ENCODE measurements around the gene LMNA.
"Not testable (repeated sequence)": the region's sequence is repeated elsewhere in the genome, so short reads cannot be mapped to it uniquely, and the experiment has no call there.

Gene LMNA

GRCh38 chr1:156120318-156120717 lies 5.8 kb downstream of the LMNA start:
- POLR2A ChIA-PET = no interaction called here
- H3K27me3 ChIP-seq (replicated peaks in 2 of 5; ENCODE audit: control insufficient read depth in 4 of 5, insufficient read depth in 5 of 5, low read length in 4 of 5) = peaks cover 0 to 17% (median 16%) of the 10 kb centered on the region in 5 experiments
- peaks cover 3 to 60% (median 50%) of the 10 kb centered on the region in 4 experiments for H3K4me1 ChIP-seq (ENCODE audit: control extremely low read depth in 1 of 4, control insufficient read depth in 4 of 4, insufficient read depth in 4 of 4, low read length in 3 of 4)
- H3K36me3 ChIP-seq (ENCODE audit: control insufficient read depth in 4 of 4, insufficient read depth in 4 of 4, low read length in 3 of 4) = peaks cover 0 to 8% (median 0%) of the 10 kb centered on the region in 4 experiments
- CTCF ChIA-PET = interaction anchor here (1.0 to 33.0 kb wide), 5 partner anchors 9 to 25 kb away, joined by 3 to 1191 read pairs (median 6); partner anchors contain the start of gene MEX3A
- 91% methylated on average over 3 of the region's 3 CpGs for WGBS (ENCODE audit: insufficient coverage)
- no peak for DNase-seq
- no peak overlapping the region for H3K4me3 ChIP-seq (ENCODE audit: control insufficient read depth in 1 of 7, extremely low read depth in 1 of 7, insufficient read depth in 4 of 7, low read depth in 2 of 7, low read length in 6 of 7)
- no peaks in the 10 kb centered on the region for H3K9me3 ChIP-seq (ENCODE audit: control extremely low read depth in 1 of 5, control insufficient read depth in 4 of 5, insufficient read depth in 2 of 5, low read depth in 1 of 5, low read length in 4 of 5)
- H3K27ac ChIP-seq (ENCODE audit: insufficient read depth in 1 of 2, low read depth in 1 of 2, low read length in 2 of 2, poor library complexity in 1 of 2, severe bottlenecking in 2 of 2) = no peak overlapping the region

DNA sequence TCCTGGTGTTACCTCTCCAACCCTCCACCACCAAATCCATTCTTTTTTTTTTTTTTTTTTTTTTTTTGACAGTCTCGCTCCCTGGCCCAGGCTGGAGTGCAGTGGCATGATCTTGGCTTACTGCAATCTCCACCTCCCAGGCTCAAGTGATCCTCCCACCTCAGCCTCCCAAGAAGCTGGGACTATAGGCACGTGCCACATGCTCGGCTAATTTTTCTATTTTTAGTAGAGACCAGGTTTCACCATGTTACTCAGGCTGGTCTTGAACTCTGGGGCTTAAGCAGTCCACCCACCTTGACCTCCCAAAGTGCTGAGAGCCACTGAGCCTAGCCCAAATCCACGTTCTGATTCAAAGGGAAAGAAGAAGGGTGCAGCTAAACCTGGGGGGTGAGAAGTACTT lies 6.5 kb downstream of the LMNA start:
- WGBS (ENCODE audit: insufficient coverage) = 86% methylated on average over 1 of the region's 4 CpGs
- H3K27ac ChIP-seq (ENCODE audit: insufficient read depth in 1 of 2, low read depth in 1 of 2, low read length in 2 of 2, poor library complexity in 1 of 2, severe bottlenecking in 2 of 2); DNase-seq; POLR2A ChIA-PET; H3K4me3 ChIP-seq (ENCODE audit: control insufficient read depth in 1 of 7, extremely low read depth in 1 of 7, insufficient read depth in 4 of 7, low read depth in 2 of 7, low read length in 6 of 7); H3K36me3 ChIP-seq (ENCODE audit: control insufficient read depth in 4 of 4, insufficient read depth in 4 of 4, low read length in 3 of 4); H3K9me3 ChIP-seq (ENCODE audit: control extremely low read depth in 1 of 5, control insufficient read depth in 4 of 5, insufficient read depth in 2 of 5, low read depth in 1 of 5, low read length in 4 of 5): not testable (repeated sequence)
- Histone ChIP-seq H3K27me3 (replicated peaks in 2 of 5; ENCODE audit: control insufficient read depth in 4 of 5, insufficient read depth in 5 of 5, low read length in 4 of 5) (peaks cover 0 to 10% (median 9%) of the 10 kb centered on the region in 5 experiments), H3K4me1 (ENCODE audit: control extremely low read depth in 1 of 4, control insufficient read depth in 4 of 4, insufficient read depth in 4 of 4, low read length in 3 of 4) (peaks cover 3 to 60% (median 49%) of the 10 kb centered on the region in 4 experiments)
- CTCF ChIA-PET = interaction anchor here (0.6 to 33.0 kb wide), 6 partner anchors 8 to 567 kb away, joined by 3 to 1191 read pairs (median 4); partner anchors contain the start of gene MEX3A

- DNase-seq = no peak
- H3K4me3 ChIP-seq (ENCODE audit: control insufficient read depth in 1 of 7, extremely low read depth in 1 of 7, insufficient read depth in 4 of 7, low read depth in 2 of 7, low read length in 6 of 7) = no peak overlapping the region
- ChIA-PET POLR2A (interaction anchor here (0.6 kb wide), 1 partner anchor 309 kb away, joined by 3 read pairs; no protein-coding TSS in a partner anchor), CTCF (interaction anchor here (0.6 to 33.0 kb wide), 6 partner anchors 7 to 566 kb away, joined by 3 to 1191 read pairs (median 8); partner anchors contain the start of gene MEX3A)
- H3K27ac ChIP-seq (ENCODE audit: insufficient read depth in 1 of 2, low read depth in 1 of 2, low read length in 2 of 2, poor library complexity in 1 of 2, severe bottlenecking in 2 of 2) = no peak overlapping the region
- H3K27me3 ChIP-seq (replicated peaks in 2 of 5; ENCODE audit: control insufficient read depth in 4 of 5, insufficient read depth in 5 of 5, low read length in 4 of 5) = peaks cover 0 to 8% (median 7%) of the 10 kb centered on the region in 5 experiments
- H3K36me3 ChIP-seq (ENCODE audit: control insufficient read depth in 4 of 4, insufficient read depth in 4 of 4, low read length in 3 of 4) = peaks cover 0 to 4% (median 0%) of the 10 kb centered on the region in 4 experiments
- 97% methylated on average over 3 of the region's 4 CpGs for WGBS (ENCODE audit: insufficient coverage)
- peaks cover 3 to 61% (median 51%) of the 10 kb centered on the region in 4 experiments for H3K4me1 ChIP-seq (ENCODE audit: control extremely low read depth in 1 of 4, control insufficient read depth in 4 of 4, insufficient read depth in 4 of 4, low read length in 3 of 4)
- no peaks in the 10 kb centered on the region for H3K9me3 ChIP-seq (ENCODE audit: control extremely low read depth in 1 of 5, control insufficient read depth in 4 of 5, insufficient read depth in 2 of 5, low read depth in 1 of 5, low read length in 4 of 5)
These were observed 6.9 kb downstream of the LMNA start for GRCh38 chr1:156121457-156121856.

DNA sequence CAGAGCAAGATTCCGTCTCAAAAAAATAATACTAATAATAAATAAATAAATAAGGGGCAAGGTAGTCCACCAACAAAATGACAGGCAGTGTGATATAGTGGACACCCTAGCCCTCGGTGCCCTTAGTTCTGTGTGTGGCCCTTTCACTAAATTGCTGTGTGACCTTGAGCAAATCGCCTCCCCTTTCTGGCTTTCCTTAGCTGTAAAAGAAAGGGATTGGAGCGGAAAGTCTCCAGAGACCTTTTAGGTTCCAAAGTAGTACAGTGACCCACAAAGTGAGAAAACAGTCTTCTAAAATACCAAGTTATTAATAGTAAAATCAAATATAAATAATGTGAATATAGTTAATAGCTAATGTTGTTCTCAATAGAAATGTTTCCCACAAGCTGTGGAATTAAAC lies 7.6 kb downstream of the LMNA start:
- Histone ChIP-seq H3K9me3 (ENCODE audit: control extremely low read depth in 1 of 5, control insufficient read depth in 4 of 5, insufficient read depth in 2 of 5, low read depth in 1 of 5, low read length in 4 of 5) (no peaks in the 10 kb centered on the region), H3K36me3 (ENCODE audit: control insufficient read depth in 4 of 4, insufficient read depth in 4 of 4, low read length in 3 of 4) (peaks cover 0 to 4% (median 0%) of the 10 kb centered on the region in 4 experiments), H3K27ac (ENCODE audit: insufficient read depth in 1 of 2, low read depth in 1 of 2, low read length in 2 of 2, poor library complexity in 1 of 2, severe bottlenecking in 2 of 2) (peak overlapping the region in 1 of 2 experiments; percentile 79), H3K4me3 (ENCODE audit: control insufficient read depth in 1 of 7, extremely low read depth in 1 of 7, insufficient read depth in 4 of 7, low read depth in 2 of 7, low read length in 6 of 7) (no peak overlapping the region), H3K27me3 (replicated peaks in 2 of 5; ENCODE audit: control insufficient read depth in 4 of 5, insufficient read depth in 5 of 5, low read length in 4 of 5) (peaks cover 0 to 8% (median 4%) of the 10 kb centered on the region in 5 experiments), H3K4me1 (ENCODE audit: control extremely low read depth in 1 of 4, control insufficient read depth in 4 of 4, insufficient read depth in 4 of 4, low read length in 3 of 4) (peaks cover 3 to 63% (median 57%) of the 10 kb centered on the region in 4 experiments)
- ChIA-PET POLR2A (interaction anchor here (0.6 to 2.5 kb wide), 2 partner anchors 25 to 310 kb away, joined by 3 to 11 read pairs; no protein-coding TSS in a partner anchor), CTCF (interaction anchor here (1.3 to 33.0 kb wide), 4 partner anchors 7 to 56 kb away, joined by 3 to 1191 read pairs (median 63); partner anchors contain the start of gene MEX3A)
- DNase-seq = no peak
- WGBS (ENCODE audit: insufficient coverage) = 100% methylated on average over 2 of the region's 4 CpGs

DNA sequence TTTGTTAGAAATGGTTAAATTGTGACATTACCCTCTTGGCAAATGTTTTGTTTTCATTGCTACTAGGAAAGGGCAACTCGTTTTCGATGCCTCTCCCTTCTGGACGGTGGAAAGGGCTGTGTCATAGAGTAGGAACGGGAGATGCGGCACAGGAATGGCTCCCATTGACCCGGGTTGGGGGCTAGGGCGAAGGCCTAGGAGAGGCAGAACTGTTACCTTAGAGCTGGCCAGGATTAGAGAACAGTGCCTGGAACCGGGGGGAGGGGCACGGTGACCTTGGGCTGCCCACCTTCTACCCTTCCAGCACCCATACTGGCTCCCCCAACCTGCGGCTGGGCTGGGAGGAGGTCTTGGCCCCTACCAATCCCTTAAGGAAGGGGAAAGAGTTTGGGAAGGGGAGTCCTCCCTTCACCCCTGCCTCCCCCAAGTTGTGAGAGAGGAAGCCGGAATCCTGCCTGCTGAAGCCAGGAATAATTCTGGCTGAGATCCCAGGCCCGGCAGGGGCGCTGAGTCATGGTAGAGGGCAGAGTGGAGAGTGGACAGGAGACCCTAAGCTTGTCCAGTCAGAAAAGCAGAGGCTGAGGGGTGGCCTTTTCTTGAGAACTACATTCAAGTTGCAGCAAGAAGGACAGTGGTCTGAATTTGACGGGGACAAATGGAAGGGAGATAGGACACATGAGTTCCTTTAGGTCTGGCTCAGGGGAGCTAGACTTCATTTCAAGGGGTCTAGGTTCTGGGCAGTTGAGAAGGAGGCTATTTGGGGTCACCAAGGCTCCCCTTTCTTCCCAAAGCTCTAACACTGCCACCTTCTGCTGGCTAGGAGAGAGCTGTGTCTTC lies 8.2 kb downstream of the LMNA start:
- H3K36me3 ChIP-seq (ENCODE audit: control insufficient read depth in 4 of 4, insufficient read depth in 4 of 4, low read length in 3 of 4) = peaks cover 0 to 4% (median 0%) of the 10 kb centered on the region in 4 experiments
- H3K4me3 ChIP-seq (ENCODE audit: control insufficient read depth in 1 of 7, extremely low read depth in 1 of 7, insufficient read depth in 4 of 7, low read depth in 2 of 7, low read length in 6 of 7) = peak overlapping the region in 1 of 7 experiments; percentile 2
- peak overlapping the region in 1 of 2 experiments; percentile 79 for H3K27ac ChIP-seq (ENCODE audit: insufficient read depth in 1 of 2, low read depth in 1 of 2, low read length in 2 of 2, poor library complexity in 1 of 2, severe bottlenecking in 2 of 2)
- peaks cover 0 to 8% (median 4%) of the 10 kb centered on the region in 5 experiments for H3K27me3 ChIP-seq (replicated peaks in 2 of 5; ENCODE audit: control insufficient read depth in 4 of 5, insufficient read depth in 5 of 5, low read length in 4 of 5)
- WGBS (ENCODE audit: insufficient coverage) = 80% methylated on average over 8 of the region's 14 CpGs
- ChIA-PET CTCF (interaction anchor here (0.9 to 33.0 kb wide), 5 partner anchors 6 to 27 kb away, joined by 3 to 1191 read pairs (median 11); partner anchors contain the start of gene MEX3A), POLR2A (interaction anchor here (1.4 to 2.5 kb wide), 2 partner anchors 8 to 26 kb away, joined by 8 to 11 read pairs; partner anchors contain the start of gene LMNA)
- no peak for DNase-seq
- H3K4me1 ChIP-seq (ENCODE audit: control extremely low read depth in 1 of 4, control insufficient read depth in 4 of 4, insufficient read depth in 4 of 4, low read length in 3 of 4) = peaks cover 3 to 70% (median 64%) of the 10 kb centered on the region in 4 experiments
- no peaks in the 10 kb centered on the region for H3K9me3 ChIP-seq (ENCODE audit: control extremely low read depth in 1 of 5, control insufficient read depth in 4 of 5, insufficient read depth in 2 of 5, low read depth in 1 of 5, low read length in 4 of 5)

GRCh38 chr1:156123356-156124196 lies 9.1 kb downstream of the LMNA start:
- Histone ChIP-seq H3K36me3 (ENCODE audit: control insufficient read depth in 4 of 4, insufficient read depth in 4 of 4, low read length in 3 of 4) (peaks cover 0 to 1% (median 0%) of the 10 kb centered on the region in 4 experiments), H3K27me3 (replicated peaks in 2 of 5; ENCODE audit: control insufficient read depth in 4 of 5, insufficient read depth in 5 of 5, low read length in 4 of 5) (peaks cover 0 to 7% (median 0%) of the 10 kb centered on the region in 5 experiments), H3K27ac (ENCODE audit: insufficient read depth in 1 of 2, low read depth in 1 of 2, low read length in 2 of 2, poor library complexity in 1 of 2, severe bottlenecking in 2 of 2) (peak overlapping the region in 1 of 2 experiments; percentile 79), H3K4me3 (ENCODE audit: control insufficient read depth in 1 of 7, extremely low read depth in 1 of 7, insufficient read depth in 4 of 7, low read depth in 2 of 7, low read length in 6 of 7) (peak overlapping the region in 3 of 7 experiments; percentile 2 to 58 (median 36)), H3K9me3 (ENCODE audit: control extremely low read depth in 1 of 5, control insufficient read depth in 4 of 5, insufficient read depth in 2 of 5, low read depth in 1 of 5, low read length in 4 of 5) (no peaks in the 10 kb centered on the region), H3K4me1 (ENCODE audit: control extremely low read depth in 1 of 4, control insufficient read depth in 4 of 4, insufficient read depth in 4 of 4, low read length in 3 of 4) (peaks cover 7 to 73% (median 72%) of the 10 kb centered on the region in 4 experiments)
- 23% methylated on average over 14 of the region's 14 CpGs for WGBS (ENCODE audit: insufficient coverage)
- ChIA-PET POLR2A (interaction anchor here (0.5 to 2.5 kb wide), 3 partner anchors 9 to 26 kb away, joined by 3 to 11 read pairs (median 8); partner anchors contain the start of gene LMNA), CTCF (interaction anchor here (0.9 to 33.0 kb wide), 4 partner anchors 11 to 28 kb away, joined by 3 to 1191 read pairs (median 8); partner anchors contain the start of gene MEX3A)
- DNase-seq = peak; percentile 81 to 90 (median 88)
